HG03439 (cell line): ENCODE data around the gene NIT1.

Experiments
- ATAC-seq: cut with Tn5 transposase; IDR thresholded peaks from one replicate; pipeline ENCODE4 v1.9.1; 2021; ENCODE audit warnings: mild to moderate bottlenecking, moderate library complexity; ENCODE audit not compliant: unreplicated experiment

The NIT1 gene

GRCh38 chr1:161083748-161084596 lies 33.9 kb upstream of the NIT1 start:
- no peak for ATAC-seq

DNA sequence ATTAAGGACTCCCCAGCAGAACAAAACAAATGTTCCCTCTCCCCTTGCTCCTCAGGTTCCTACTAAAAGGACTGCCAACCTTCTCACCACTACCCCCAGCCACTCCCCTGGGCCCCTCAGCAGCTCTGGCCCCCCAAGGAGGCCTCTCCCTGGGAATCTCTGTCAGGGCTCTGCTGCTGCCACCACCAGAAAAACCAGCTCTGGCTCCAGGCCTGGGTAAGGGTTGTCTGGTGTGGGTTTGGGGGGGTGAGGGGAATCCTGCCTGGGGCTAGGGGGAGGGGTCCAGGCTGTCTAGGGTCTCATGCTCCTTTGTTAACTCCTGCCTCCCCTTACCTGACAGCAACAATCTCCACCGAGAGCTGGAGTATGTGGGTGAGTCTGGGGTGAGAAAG lies 33.3 kb upstream of the NIT1 start:
- ATAC-seq, result no peak

DNA sequence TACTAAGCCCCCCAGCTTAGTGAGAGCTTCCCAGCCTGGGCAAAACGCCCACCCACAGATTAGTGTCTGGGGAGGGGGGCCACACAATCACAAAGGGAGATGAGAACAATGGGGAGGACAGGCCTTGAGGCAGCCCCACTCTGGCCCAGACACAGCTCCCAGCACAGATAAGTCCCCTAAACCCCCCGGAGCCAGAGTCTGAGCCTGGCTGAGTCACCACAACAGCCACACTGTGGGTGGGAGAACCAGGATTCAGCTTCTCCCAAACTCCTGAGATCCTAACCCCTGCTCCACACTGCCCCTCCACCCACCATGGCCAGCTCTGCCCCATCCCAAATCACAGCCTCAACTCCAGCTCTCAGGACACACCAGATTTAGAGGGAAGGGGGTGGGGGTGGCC lies 32.7 kb upstream of the NIT1 start:
- no peak for ATAC-seq

- ATAC-seq, result no peak
Observed at GRCh38 chr1:161086457-161086856, 31.4 kb upstream of the NIT1 start.

GRCh38 chr1:161088587-161089110 lies 29.3 kb upstream of the NIT1 start:
- ATAC-seq, result no peak

- no peak for ATAC-seq
Observed at GRCh38 chr1:161089251-161089924, 28.5 kb upstream of the NIT1 start, which contains the start of gene NECTIN4. TSS of gene NECTIN4 (minus strand) at chr1:161089558. CDS start at chr1:161089296, 262 bp downstream.

DNA sequence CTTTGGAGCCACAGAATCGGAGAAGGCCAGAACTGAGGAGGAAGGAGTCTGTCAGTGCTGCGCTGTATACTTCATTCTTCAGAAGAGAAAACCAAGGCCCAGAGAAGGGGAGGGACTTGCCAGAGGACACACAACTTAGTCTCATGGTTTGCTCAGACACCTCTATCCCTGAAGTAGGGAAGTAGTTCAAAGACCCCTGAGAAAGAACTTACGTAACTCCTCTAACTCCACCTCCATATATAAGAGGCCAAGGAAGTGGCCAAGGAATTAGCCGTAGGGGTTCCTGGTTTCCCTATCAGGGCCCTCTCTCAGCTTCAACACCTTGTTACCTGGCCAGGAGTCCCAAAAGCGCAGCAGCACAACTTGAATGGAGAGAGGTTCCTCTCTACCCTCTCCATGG lies 28.0 kb upstream of the NIT1 start:
- ATAC-seq, result no peak

DNA sequence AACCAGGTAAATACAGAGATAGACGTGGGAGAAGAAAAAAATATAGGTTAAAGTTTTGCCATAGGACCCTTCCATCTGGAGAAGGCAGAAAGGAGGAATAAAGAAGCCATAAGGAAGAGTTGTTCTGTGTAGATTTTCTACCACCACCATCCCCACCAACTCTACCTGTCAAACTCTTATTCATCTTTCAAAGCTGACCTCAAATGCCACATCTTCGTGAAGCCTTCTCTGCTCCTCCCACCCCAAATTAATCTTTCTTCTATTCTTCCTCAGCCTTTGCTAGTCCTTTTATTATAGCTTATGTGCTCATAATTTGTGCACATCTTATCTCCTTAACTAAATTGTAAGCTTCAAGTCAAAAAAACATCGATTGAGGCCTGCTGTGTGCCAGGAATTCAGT lies 27.3 kb upstream of the NIT1 start:
- no peak for ATAC-seq

DNA sequence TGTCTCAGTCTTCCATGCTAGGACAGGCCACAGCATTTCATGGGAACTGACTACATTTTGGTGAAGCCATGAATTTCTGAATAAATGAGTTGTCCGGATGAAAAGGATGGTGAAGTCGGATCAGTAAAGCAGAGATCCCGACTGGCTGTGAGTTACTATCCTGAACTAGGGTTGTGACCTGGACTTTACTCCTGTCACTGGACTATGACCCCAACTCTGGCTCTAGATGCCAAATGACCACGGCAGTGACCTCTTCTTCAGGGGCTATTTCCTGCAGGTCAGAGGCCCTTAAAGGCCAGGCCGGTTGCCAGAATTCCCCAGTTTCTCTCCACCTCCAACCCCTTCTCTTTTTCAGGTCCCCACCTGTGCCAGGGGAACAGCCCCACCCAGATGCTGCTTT lies 26.8 kb upstream of the NIT1 start:
- no peak for ATAC-seq

DNA sequence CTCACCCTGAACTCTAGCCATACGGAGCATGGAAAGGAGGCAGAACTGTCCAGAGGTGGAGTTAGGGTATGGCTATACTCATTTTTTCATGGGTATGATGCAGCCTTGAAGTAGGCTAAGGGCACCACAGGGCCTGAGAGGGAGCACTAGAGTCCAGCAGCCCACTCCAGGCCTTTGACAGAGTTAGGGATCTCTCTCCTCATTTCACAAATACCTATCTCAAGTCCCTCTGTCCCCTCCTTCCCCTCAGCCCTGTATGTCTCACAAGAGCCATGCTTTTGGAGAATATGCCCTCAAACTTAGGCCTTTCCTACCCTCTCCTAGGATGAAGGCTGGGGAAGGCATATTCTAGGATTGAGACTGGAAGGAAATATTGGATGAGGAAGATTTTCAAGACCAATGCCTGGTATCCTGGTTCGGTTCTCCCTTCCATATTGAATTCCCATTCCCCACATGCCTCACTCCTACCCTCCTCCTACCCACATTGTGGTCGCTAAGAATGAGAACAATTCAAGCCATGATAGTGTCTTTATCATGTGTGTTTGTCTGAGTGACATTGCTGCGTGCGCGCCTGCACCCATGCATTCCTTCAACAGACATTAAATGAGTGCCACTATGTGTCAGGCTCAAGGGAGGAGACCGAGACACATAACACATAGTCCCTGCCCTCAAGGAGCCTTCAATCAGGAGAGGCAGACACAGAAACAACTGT lies 26.0 kb upstream of the NIT1 start:
- ATAC-seq, result no peak

DNA sequence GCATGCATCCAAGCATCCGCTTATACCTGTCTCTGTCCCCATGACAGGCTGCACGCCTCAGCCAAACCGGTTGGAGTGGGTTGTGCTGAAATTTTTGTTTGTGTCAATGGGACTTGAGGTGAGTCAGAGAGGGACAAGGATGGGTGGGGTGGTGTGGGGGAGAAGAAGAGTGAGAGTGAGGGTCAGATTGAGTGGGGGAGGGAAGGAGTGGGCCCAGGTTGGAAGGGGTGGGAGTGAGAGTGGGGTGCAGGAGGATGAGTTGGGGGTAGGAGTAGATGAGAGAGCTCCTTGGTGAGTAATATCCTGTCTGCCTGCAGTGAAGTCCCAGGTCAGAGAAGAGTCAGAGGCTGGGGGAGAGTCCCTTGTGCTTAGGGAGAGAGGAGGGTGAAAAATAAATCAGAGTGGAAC lies 25.3 kb upstream of the NIT1 start:
- no peak for ATAC-seq

GRCh38 chr1:161094481-161094880 lies 23.4 kb upstream of the NIT1 start:
- no peak for ATAC-seq

DNA sequence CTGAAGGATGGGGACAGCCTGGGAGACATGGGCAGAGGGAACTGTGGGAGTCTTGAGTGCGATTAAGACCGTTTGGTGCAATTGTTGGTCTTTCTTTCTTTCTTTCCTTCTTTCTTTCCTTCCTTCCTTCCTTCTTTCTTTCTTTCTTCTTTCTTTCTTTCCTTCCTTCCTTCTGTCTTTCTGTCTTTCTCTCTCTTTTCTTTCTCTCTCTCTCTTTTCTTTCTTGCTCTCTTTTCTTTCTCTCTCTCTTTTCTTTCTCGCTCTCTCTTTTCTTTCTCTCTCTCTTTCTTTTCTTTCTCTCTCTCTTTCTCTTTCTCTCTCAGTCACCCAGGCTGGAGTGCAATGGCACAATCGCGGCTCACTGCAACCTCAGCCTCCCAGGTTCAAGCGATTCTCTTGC lies 22.7 kb upstream of the NIT1 start:
- ATAC-seq, result no peak

- no peak for ATAC-seq
Observed at GRCh38 chr1:161096015-161096414, 21.9 kb upstream of the NIT1 start.

- ATAC-seq, result no peak
Observed at GRCh38 chr1:161096530-161096929, 21.4 kb upstream of the NIT1 start.

DNA sequence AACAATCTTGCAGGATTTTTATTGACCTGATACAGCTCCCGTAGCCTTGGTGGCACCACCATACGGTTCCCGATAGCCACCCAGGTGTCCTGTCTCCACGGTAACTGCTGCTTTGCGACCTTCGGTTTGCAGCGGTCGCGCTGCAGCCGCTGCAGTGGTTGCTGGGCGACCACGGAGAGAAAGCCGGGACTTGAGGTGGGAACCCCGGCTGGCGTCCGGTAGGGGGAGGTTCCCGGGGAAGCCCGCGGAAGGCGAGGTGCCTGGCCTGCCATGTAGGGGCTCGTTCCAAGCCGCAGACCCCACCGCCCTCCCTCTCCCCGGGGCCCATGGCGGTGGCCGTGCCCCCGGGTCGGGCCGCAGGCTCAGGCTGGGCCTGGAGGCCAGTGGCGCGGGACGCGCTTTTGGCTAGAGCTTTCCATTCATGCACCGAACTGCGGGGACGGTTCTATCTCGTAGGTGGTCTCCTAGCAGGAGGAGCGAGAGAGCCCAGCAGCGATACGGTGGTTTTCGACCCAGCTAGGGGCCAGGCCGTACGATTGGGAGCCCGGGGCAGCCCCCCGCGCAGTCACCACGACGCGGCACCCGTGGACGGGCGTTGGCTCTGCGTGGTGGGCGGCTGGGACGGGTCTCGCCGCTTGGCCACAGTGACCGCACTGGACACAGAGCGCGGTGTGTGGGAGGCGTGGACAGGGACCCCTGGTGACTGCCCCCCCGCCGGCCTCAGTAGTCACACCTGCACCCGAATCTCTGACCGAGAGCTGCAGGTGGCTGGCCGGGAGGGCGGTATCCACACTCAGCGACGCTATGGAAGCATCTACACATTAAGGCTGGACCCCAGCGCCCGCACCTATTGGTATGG lies 19.5 kb upstream of the NIT1 start, which contains the start of gene KLHDC9:
TSS of gene KLHDC9 (plus strand) at position 152 of the 859 bp plus-strand sequence. CDS start at position 327, 175 bp downstream.
- peak; percentile 77 for ATAC-seq

DNA sequence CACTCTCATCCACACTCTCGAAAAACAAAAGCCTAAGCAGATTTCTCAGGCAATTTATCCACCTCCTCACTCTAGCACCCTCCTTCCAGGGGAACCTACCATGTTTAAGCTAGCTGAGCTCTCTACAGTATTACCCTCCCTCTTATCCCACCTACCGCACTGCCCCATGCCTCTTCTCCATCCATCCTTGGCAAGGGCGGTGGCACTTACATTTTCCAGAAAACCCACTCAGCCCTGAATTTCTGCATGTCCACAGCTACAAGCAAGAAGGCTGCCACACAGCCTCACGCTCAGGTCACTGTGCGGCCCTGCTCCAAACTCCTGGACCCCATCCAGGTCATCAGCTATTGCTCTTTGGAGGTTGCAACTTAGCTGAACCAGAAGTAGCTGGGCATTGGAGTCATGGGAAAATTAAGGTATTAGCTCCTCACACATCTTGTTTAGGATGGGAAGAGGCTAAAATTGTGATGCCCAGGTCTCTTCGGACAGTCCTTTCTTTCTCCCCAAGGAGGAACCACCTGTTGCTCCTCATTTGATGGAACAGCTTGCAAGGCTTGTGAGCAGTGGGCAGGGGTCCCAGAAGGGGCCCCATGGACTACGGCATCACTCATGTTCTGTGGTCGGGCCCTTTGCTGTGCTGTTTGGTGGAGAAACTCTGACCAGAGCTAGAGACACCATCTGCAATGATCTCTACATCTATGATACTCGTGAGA lies 18.7 kb upstream of the NIT1 start:
- ATAC-seq, result no peak

DNA sequence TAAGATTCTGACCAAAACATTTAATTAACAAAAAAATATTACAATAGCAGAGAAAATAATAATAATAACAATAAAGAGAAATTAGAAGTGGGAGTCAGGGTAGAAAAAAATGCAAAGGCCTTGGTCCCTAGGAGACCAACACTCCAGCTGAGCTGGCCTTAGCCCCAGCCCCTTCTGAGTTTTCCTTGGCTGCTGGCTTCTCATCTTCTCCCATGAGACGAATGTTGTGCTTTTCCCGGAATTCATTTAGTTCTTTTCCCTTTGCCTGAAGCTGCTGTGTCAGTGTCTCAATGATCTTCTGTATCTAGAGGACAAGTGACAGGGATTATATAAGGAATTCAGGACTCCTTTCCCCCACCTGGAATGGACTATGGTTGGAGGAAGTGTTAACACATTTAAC lies 17.3 kb upstream of the NIT1 start:
- no peak for ATAC-seq

DNA sequence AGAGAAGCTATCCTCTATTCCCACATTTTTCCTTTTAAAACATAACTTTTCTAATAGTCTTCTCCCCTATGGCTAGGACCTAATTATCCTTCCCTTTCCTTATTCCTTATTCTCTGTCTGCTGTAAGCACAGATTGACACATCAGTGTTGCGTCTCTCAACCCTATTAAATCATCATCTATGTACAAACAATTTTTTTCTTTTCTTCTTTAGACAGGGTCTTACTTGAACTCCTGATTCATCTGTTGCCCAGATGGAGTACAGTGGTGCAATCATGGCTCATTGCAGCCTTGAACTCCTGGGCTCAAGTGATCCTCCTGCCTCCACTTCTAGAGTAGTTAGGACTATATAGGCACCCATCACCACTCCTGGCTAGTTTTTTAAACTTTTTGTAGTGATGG lies 11.5 kb upstream of the NIT1 start:
- no peak for ATAC-seq

DNA sequence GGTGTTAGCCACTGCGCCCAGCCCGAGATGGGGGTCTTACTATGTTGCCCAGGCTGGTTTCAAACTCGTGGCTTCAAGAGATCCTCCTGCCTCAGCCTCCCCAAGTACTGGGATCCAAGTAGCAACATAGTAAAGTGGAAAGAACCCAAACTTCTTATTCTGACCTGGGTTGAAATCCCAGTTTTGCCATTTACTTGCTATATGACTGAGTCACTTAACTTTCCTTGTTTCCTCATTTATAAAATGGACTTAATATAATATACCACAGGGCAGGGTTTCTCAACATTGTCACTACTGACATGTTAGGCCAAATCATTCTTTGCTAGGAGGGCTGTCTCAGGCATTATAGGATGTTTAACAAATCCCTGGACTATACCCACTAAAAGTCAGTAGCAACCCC lies 6.8 kb upstream of the NIT1 start:
- no peak for ATAC-seq
